ENCODE measurements around the gene SIX2. TPM values are rescaled to one million over a fixed set of nuclear protein-coding genes. Genes with fewer than 3 reads are reported as not detected.
"Not testable (repeated sequence)": the region's sequence is repeated elsewhere in the genome, so short reads cannot be mapped to it uniquely, and the experiment has no call there.

Gene SIX2
- total RNA-seq, result not detected in 2 replicates

- DNase-seq (ENCODE audit: low read depth in 2 of 2), result peak; percentile 88 to 92
Observed at GRCh38 chr2:45009303-45009927, at the start of gene SIX2. SIX2 (minus strand) TSS chr2:45009452; CDS start chr2:45009110, 342 bp downstream.

GRCh38 chr2:45055162-45055605 is 45.9 kb upstream of the SIX2 start:
- DNase-seq (ENCODE audit: low read depth in 2 of 2), result no peak

- DNase-seq (ENCODE audit: low read depth in 2 of 2), result no peak
Observed at GRCh38 chr2:45053966-45054365, 44.7 kb upstream of the SIX2 start.

GRCh38 chr2:45052388-45052928 is 43.2 kb upstream of the SIX2 start:
- DNase-seq (ENCODE audit: low read depth in 2 of 2), result no peak

- DNase-seq (ENCODE audit: low read depth in 2 of 2), result no peak
Observed at GRCh38 chr2:45049569-45050336, 40.5 kb upstream of the SIX2 start.

GRCh38 chr2:45047301-45047700 is 38.0 kb upstream of the SIX2 start:
- no peak for DNase-seq (ENCODE audit: low read depth in 2 of 2)

- no peak for DNase-seq (ENCODE audit: low read depth in 2 of 2)
Observed at GRCh38 chr2:45046786-45047185, 37.5 kb upstream of the SIX2 start.

- DNase-seq (ENCODE audit: low read depth in 2 of 2), result no peak
Observed at GRCh38 chr2:45045706-45046105, 36.5 kb upstream of the SIX2 start.

GRCh38 chr2:45044916-45045315 is 35.7 kb upstream of the SIX2 start:
- no peak for DNase-seq (ENCODE audit: low read depth in 2 of 2)

- no peak for DNase-seq (ENCODE audit: low read depth in 2 of 2)
Observed at GRCh38 chr2:45043174-45043573, 33.9 kb upstream of the SIX2 start.

GRCh38 chr2:45042401-45042800 is 33.1 kb upstream of the SIX2 start:
- no peak for DNase-seq (ENCODE audit: low read depth in 2 of 2)

- DNase-seq (ENCODE audit: low read depth in 2 of 2), result no peak
Observed at GRCh38 chr2:45040786-45041185, 31.5 kb upstream of the SIX2 start.

GRCh38 chr2:45039804-45040203 is 30.6 kb upstream of the SIX2 start:
- DNase-seq (ENCODE audit: low read depth in 2 of 2), result not testable (repeated sequence)

GRCh38 chr2:45038861-45039260 is 29.6 kb upstream of the SIX2 start:
- DNase-seq (ENCODE audit: low read depth in 2 of 2), result not testable (repeated sequence)

GRCh38 chr2:45033302-45033701 is 24.1 kb upstream of the SIX2 start:
- no peak for DNase-seq (ENCODE audit: low read depth in 2 of 2)

GRCh38 chr2:45031028-45031427 is 21.8 kb upstream of the SIX2 start:
- no peak for DNase-seq (ENCODE audit: low read depth in 2 of 2)

- no peak for DNase-seq (ENCODE audit: low read depth in 2 of 2)
Observed at GRCh38 chr2:45030553-45030952, 21.3 kb upstream of the SIX2 start.

GRCh38 chr2:45029215-45029614 is 20.0 kb upstream of the SIX2 start:
- DNase-seq (ENCODE audit: low read depth in 2 of 2), result no peak

GRCh38 chr2:45028276-45028675 is 19.0 kb upstream of the SIX2 start:
- no peak for DNase-seq (ENCODE audit: low read depth in 2 of 2)

GRCh38 chr2:45026924-45027450 is 17.7 kb upstream of the SIX2 start:
- DNase-seq (ENCODE audit: low read depth in 2 of 2), result no peak

GRCh38 chr2:45024600-45025291 is 15.5 kb upstream of the SIX2 start:
- peak in 1 of 2 donors; percentile 89 for DNase-seq (ENCODE audit: low read depth in 2 of 2)

- DNase-seq (ENCODE audit: low read depth in 2 of 2), result no peak
Observed at GRCh38 chr2:45024097-45024496, 14.8 kb upstream of the SIX2 start.

Data from lung microvascular endothelial cell (primary cell).